Naive thymus-derived CD4-positive, alpha-beta T cell (primary cell): ENCODE measurements around the gene PLEKHO2. TPM values are rescaled to one million over a fixed set of nuclear protein-coding genes. Genes with fewer than 3 reads are reported as not detected.
A peak's percentile ranks its signal among the peaks of the same experiment; 100 is the strongest.

Experiments used
- ATAC-seq: fragments of 150-1000 bp; cut with Tn5 transposase; 2 replicates; pipeline ENCODE4 v1.10.0; 2021; ENCODE audit warnings: mild to moderate bottlenecking, moderate library complexity
- CTCF ChIA-PET: fragments of 350-600 bp; sonication (Branson Sonifier 250); formaldehyde crosslinking; loops from one replicate; lab custom pipeline; 2021; ENCODE audit warnings: antibody characterized with exemption; lab: Charles Lee
- POLR2A ChIA-PET: fragments of 350-600 bp; sonication (Branson Sonifier 250); formaldehyde crosslinking; loops from one replicate; lab custom pipeline; 2021; ENCODE audit warnings: antibody characterized with exemption, inconsistent platforms; lab: Charles Lee
- DNase-seq, 9 donors: peaks; one replicate each; pipeline versions ENCODE4 v3.0.0 to v3.0.0-alpha.2; 2020 to 2022; ENCODE audit warnings: mixed read lengths in 1 of 9
- H3K27ac ChIP-seq: one replicate; pipeline ENCODE4 v1.7.0; 2013; ENCODE audit warnings: mild to moderate bottlenecking, low read depth, low read length, moderate library complexity
- H3K27me3 ChIP-seq, 2 donors: one replicate each; pipeline ENCODE4 v1.7.0; 2013; ENCODE audit warnings: low read length in 2 of 2, mild to moderate bottlenecking in 2 of 2, moderate library complexity in 2 of 2; ENCODE audit not compliant: control insufficient read depth in 2 of 2, insufficient read depth in 2 of 2
- H3K36me3 ChIP-seq, 3 experiments: 1 replicate in 2 of 3; 2 replicates in 1 of 3; pipeline ENCODE4 v1.7.0; 2013; ENCODE audit warnings: low read length in 3 of 3, mild to moderate bottlenecking in 3 of 3, moderate library complexity in 1 of 3; ENCODE audit not compliant: insufficient read depth in 3 of 3, control insufficient read depth in 2 of 3
- H3K4me1 ChIP-seq, 2 donors: one replicate each; pipeline ENCODE4 v1.7.0; 2013; ENCODE audit warnings: low read length in 2 of 2, mild to moderate bottlenecking in 2 of 2, moderate library complexity in 1 of 2; ENCODE audit not compliant: control insufficient read depth in 2 of 2, insufficient read depth in 2 of 2
- H3K4me3 ChIP-seq: 2 replicates; pipeline ENCODE4 v1.7.0; 2013; ENCODE audit warnings: mild to moderate bottlenecking, low read length
- H3K9me3 ChIP-seq, 3 experiments: 1 replicate in 2 of 3; 2 replicates in 1 of 3; pipeline ENCODE4 v1.7.0; 2013; ENCODE audit warnings: low read length in 3 of 3; ENCODE audit not compliant: control insufficient read depth in 2 of 3
- H3K27ac Mint-ChIP-seq, 9 donors: one replicate each; pipeline ENCODE4 v1.8.0; 2020 to 2022; ENCODE audit warnings: mixed read lengths in 9 of 9, mild to moderate bottlenecking in 8 of 9, moderate library complexity in 5 of 9, inconsistent platforms in 2 of 9
- H3K27me3 Mint-ChIP-seq, 5 donors: one replicate each; pipeline ENCODE4 v1.8.0; 2021 to 2022; ENCODE audit warnings: mixed read lengths in 5 of 5, mild to moderate bottlenecking in 1 of 5
- H3K36me3 Mint-ChIP-seq, 5 donors: one replicate each; pipeline ENCODE4 v1.8.0; 2020 to 2022; ENCODE audit warnings: mixed read lengths in 5 of 5, mild to moderate bottlenecking in 3 of 5, inconsistent platforms in 1 of 5
- H3K4me1 Mint-ChIP-seq, 7 donors: one replicate each; pipeline ENCODE4 v1.8.0; 2020 to 2022; ENCODE audit warnings: mixed read lengths in 7 of 7, mild to moderate bottlenecking in 3 of 7, inconsistent platforms in 1 of 7
- H3K4me3 Mint-ChIP-seq, 10 donors: one replicate each; pipeline ENCODE4 v1.8.0; 2020 to 2022; ENCODE audit warnings: mild to moderate bottlenecking in 10 of 10, mixed read lengths in 10 of 10, moderate library complexity in 6 of 10, inconsistent platforms in 2 of 10
- H3K9me3 Mint-ChIP-seq, 11 donors: one replicate each; pipeline ENCODE4 v1.8.0; 2020 to 2022; ENCODE audit warnings: mixed read lengths in 11 of 11, mild to moderate bottlenecking in 4 of 11, inconsistent platforms in 1 of 11, moderate library complexity in 1 of 11
- intact Hi-C, 2 donors: fragments of 100-400 bp; cut with micrococcal nuclease; formaldehyde crosslinking; loops; one replicate each; pipeline ENCODE4 v1.15.1; 2023
- polyA plus RNA-seq, 2 donors: library from polyadenylated mRNA; unstranded; fragments of 300-500 nt; fragmentation: Illumina TruSeq; gene quantifications; one replicate each; pipeline ENCODE4 v1.2.3, GENCODE V29; 2021
- total RNA-seq, 6 experiments: library from RNA in 5 of 6; stranded (reverse) in 5 of 6; gene quantifications; 1 replicate in 5 of 6; 2 replicates in 1 of 6; pipeline ENCODE4 v1.2.3 and lab custom pipeline; 2021 to 2026

Gene PLEKHO2
- total and polyA plus RNA-seq, 7 experiments from 2014 or later, result 8.6 to 52.3 (median 14.0) TPM

DNA sequence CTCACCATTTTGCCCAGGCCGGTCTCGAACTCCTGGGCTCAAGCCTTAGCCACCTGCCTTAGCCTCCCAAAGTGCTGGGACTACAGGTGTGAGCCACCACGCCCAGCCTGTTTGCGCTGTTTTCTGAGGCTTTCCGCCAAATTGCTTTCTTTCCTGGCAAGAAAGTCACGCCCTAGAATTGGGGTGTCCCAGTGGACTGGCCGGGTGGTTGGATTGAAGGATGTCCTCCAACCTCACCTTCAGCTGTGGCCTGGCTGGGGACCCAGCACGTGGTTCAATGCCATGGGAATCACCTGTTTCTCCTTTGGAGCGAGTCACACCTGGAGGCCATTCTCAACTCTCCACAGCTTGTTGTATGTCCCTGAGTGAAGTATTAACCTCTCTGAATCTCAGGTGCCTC is 64.2 kb downstream of the PLEKHO2 start:
- peaks cover 17 to 21% of the 10 kb centered on the region in 2 donors for H3K4me1 ChIP-seq
- H3K4me1 Mint-ChIP-seq, result peaks cover 23 to 43% (median 38%) of the 10 kb centered on the region in 7 donors
- no peak overlapping the region for H3K27ac ChIP-seq
- ChIA-PET POLR2A (interaction anchor here (0.8 to 1.7 kb wide), 3 partner anchors 11 to 68 kb away, joined by 3 to 7 read pairs (median 5); no protein-coding TSS in a partner anchor), CTCF (interaction anchor here (0.6 to 10.0 kb wide), 7 partner anchors 49 to 720 kb away, joined by 3 to 110 read pairs (median 4); no protein-coding TSS in a partner anchor)
- peaks cover 0 to 9% (median 2%) of the 10 kb centered on the region in 5 donors for H3K36me3 Mint-ChIP-seq
- ATAC-seq (no peak), DNase-seq (no peak)
- no peak overlapping the region for H3K4me3 ChIP-seq
- peak overlapping the region in 2 of 9 donors; percentile 28 to 78 for H3K27ac Mint-ChIP-seq
- H3K9me3 ChIP-seq, result peaks cover 0 to 7% (median 2%) of the 10 kb centered on the region in 3 experiments
- peaks cover 0 to 9% (median 2%) of the 10 kb centered on the region in 11 donors for H3K9me3 Mint-ChIP-seq
- H3K27me3 ChIP-seq, result no peaks in the 10 kb centered on the region
- H3K27me3 Mint-ChIP-seq, result peaks cover 4 to 19% (median 10%) of the 10 kb centered on the region in 5 donors
- intact Hi-C loops, result loop anchor here (1.0 to 2.0 kb wide), 10 partner anchors 11 to 220 kb away; partner anchors contain the start of genes PIF1 (in 2 of the 2) and PLEKHO2 (in 1 of the 2)
- H3K36me3 ChIP-seq, result no peaks in the 10 kb centered on the region
- H3K4me3 Mint-ChIP-seq, result peak overlapping the region in 3 of 10 donors; percentile 21 to 72 (median 68)

DNA sequence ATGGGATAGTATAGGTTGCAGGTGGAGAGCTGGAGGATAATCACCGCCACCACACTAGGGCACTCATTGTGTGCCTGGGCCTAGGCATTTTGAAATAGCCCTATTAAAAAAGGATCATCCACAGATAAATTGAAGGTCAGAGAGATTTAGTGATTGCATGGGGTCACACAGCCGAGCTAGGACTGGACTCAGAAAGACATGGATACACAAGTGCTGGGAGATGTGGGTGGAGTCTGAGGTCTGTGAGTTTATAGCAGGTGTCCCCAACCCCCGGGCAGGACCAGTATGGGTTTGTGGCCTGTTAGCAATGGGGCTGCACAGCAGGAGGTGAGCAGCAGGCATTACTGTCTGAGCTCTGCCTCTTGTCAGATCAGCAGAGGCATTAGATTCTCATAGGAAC is 64.7 kb downstream of the PLEKHO2 start:
- ATAC-seq (no peak), DNase-seq (no peak)
- Histone ChIP-seq H3K36me3 (no peaks in the 10 kb centered on the region), H3K27me3 (no peaks in the 10 kb centered on the region), H3K4me1 (peaks cover 17 to 21% of the 10 kb centered on the region in 2 donors), H3K4me3 (no peak overlapping the region), H3K27ac (no peak overlapping the region), H3K9me3 (peaks cover 0 to 2% (median 0%) of the 10 kb centered on the region in 3 experiments)
- Mint-ChIP-seq H3K4me1 (peaks cover 23 to 47% (median 41%) of the 10 kb centered on the region in 7 donors), H3K9me3 (peaks cover 0 to 6% (median 0%) of the 10 kb centered on the region in 11 donors), H3K27ac (no peak overlapping the region), H3K4me3 (peak overlapping the region in 1 of 10 donors; percentile 10), H3K27me3 (peaks cover 8 to 24% (median 14%) of the 10 kb centered on the region in 5 donors), H3K36me3 (peaks cover 0 to 7% (median 0%) of the 10 kb centered on the region in 5 donors)
- POLR2A ChIA-PET, result interaction anchor here (0.8 to 1.7 kb wide), 3 partner anchors 11 to 69 kb away, joined by 3 to 7 read pairs (median 5); no protein-coding TSS in a partner anchor
- CTCF ChIA-PET, result interaction anchor here (0.5 to 10.0 kb wide), 7 partner anchors 50 to 176 kb away, joined by 3 to 110 read pairs (median 4); no protein-coding TSS in a partner anchor
- intact Hi-C loops, result no loop called here

DNA sequence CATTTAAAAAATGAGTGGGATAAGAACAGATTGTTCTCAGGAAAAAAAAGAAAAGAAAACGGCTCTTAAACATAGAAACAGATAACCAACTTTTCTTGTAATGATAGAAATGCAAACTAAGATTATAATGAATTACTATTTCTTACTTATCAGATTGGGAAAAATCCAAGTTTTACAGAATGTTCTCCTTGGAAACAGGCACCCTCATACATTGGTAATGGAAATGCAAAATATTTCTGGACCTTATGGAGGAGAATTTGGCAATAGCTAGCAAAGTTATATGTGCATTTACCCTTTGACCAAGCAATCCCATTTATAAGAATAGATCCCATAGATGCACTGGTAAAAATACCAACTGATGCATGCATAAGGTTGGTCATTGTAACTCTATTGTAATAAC is 66.3 kb downstream of the PLEKHO2 start:
- Histone ChIP-seq H3K36me3 (no peaks in the 10 kb centered on the region), H3K27me3 (no peaks in the 10 kb centered on the region), H3K9me3 (no peaks in the 10 kb centered on the region), H3K27ac (no peak overlapping the region), H3K4me3 (no peak overlapping the region), H3K4me1 (peaks cover 4 to 7% of the 10 kb centered on the region in 2 donors)
- CTCF ChIA-PET, result interaction anchor here (0.7 to 10.0 kb wide), 2 partner anchors 13 to 178 kb away, joined by 3 to 110 read pairs; no protein-coding TSS in a partner anchor
- Mint-ChIP-seq H3K4me1 (peaks cover 13 to 38% (median 27%) of the 10 kb centered on the region in 7 donors), H3K36me3 (no peaks in the 10 kb centered on the region), H3K27me3 (peaks cover 8 to 26% (median 19%) of the 10 kb centered on the region in 5 donors), H3K9me3 (no peaks in the 10 kb centered on the region), H3K27ac (no peak overlapping the region), H3K4me3 (no peak overlapping the region)
- DNase-seq (no peak), ATAC-seq (no peak)
- POLR2A ChIA-PET, result no interaction called here
- intact Hi-C loops, result no loop called here

DNA sequence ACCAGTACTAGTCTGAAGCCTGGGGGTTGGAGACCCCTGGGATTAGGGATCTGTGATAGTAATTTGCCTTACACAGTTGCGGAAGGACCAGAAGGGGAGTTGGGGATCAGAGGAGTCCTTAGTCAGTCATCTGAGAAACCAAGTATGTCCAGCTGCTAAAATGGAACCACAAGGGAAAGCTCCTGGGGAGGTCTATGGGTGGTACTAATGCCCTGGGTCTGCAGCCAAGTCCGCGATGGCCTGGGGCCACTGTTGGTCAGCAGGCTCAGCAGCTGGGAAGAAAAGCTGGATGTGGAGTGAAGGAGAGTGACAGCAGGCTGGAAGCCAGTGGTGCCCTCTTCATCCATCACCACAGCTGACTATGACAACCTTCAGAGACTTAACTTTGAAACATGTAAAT is 67.8 kb downstream of the PLEKHO2 start:
- Mint-ChIP-seq H3K4me1 (peaks cover 8 to 25% (median 14%) of the 10 kb centered on the region in 7 donors), H3K4me3 (no peak overlapping the region), H3K27me3 (peaks cover 8 to 26% (median 19%) of the 10 kb centered on the region in 5 donors), H3K36me3 (no peaks in the 10 kb centered on the region), H3K27ac (no peak overlapping the region), H3K9me3 (no peaks in the 10 kb centered on the region)
- no peak for ATAC-seq
- H3K9me3 ChIP-seq, result no peaks in the 10 kb centered on the region
- no peak overlapping the region for H3K4me3 ChIP-seq
- H3K36me3 ChIP-seq, result no peaks in the 10 kb centered on the region
- no peaks in the 10 kb centered on the region for H3K27me3 ChIP-seq
- ChIA-PET POLR2A (interaction anchor here (0.6 kb wide), 1 partner anchor 187 kb away, joined by 3 read pairs; no protein-coding TSS in a partner anchor), CTCF (interaction anchor here (0.7 to 10.0 kb wide), 2 partner anchors 179 to 586 kb away, joined by 3 to 110 read pairs; no protein-coding TSS in a partner anchor)
- no peak for DNase-seq
- intact Hi-C loops, result no loop called here
- no peak overlapping the region for H3K27ac ChIP-seq
- peaks cover 4% of the 10 kb centered on the region in 2 donors for H3K4me1 ChIP-seq

DNA sequence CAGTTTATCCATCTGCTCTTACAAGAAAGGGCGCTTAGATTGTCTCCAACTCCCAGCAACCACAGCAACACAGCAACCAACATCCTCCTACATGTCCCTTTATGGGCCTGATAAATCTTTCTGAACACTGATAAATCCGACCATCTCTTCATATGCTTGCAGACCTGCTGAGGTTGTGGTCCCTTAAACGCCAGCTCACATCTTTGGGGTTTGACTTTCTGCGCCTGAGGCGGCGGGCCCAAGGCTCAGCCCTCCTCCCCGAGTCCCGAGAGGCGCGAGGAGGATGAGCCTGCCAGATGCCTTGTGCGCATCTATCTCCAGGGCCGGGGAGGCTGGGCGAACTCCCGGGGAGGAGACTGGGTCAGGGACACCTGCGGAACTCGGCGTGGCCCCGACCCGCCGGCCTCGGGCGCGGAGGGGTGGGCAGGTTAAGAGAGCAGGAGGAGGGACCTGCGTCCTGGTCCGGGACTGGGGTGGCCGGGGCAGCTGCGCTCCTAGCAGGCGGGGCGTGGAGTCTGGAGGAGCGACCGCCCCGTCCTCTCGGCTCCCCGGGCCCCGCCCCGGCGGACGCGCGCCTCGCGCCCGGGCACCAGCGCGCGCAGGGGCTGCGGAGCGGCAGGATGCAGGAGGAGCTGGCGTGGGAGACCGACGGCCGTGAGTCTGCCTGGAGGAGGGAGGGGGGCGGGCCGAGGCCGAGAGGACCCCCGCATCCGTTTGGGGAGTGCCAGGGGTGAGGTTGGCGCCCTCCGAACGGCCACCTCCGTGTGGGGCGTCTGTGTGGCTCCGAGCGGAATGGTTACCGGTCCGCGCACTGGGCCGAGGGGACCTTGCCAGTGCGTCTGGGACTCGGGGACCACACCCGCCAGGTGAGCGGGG is 69.8 kb downstream of the PLEKHO2 start, which contains the start of gene ANKDD1A:
ANKDD1A (plus strand) TSS at position 592 of the 876 bp plus-strand sequence; CDS start at position 621, 29 bp downstream.
- DNase-seq (peak in 6 of 9 donors; percentile 19 to 75 (median 28)), ATAC-seq (peak; percentile 72)
- no peaks in the 10 kb centered on the region for H3K9me3 Mint-ChIP-seq
- Histone ChIP-seq H3K4me3 (peak within 1 kb of the TSS; percentile 46), H3K9me3 (no peaks in the 10 kb centered on the region), H3K36me3 (no peaks in the 10 kb centered on the region), H3K4me1 (no peaks in the 10 kb centered on the region), H3K27ac (no peak within 1 kb of the TSS), H3K27me3 (no peaks in the 10 kb centered on the region)
- ChIA-PET CTCF (interaction anchor here (0.8 kb wide), 1 partner anchor 225 kb away, joined by 4 read pairs; no protein-coding TSS in a partner anchor), POLR2A (interaction anchor here (0.5 to 1.0 kb wide), 2 partner anchors 10 to 456 kb away, joined by 3 to 4 read pairs; no protein-coding TSS in a partner anchor)
- H3K27ac Mint-ChIP-seq, result peak within 1 kb of the TSS in 1 of 9 donors; percentile 18
- peak within 1 kb of the TSS; percentile 30 to 88 (median 74) for H3K4me3 Mint-ChIP-seq
- H3K36me3 Mint-ChIP-seq, result no peaks in the 10 kb centered on the region
- peaks cover 0 to 23% (median 6%) of the 10 kb centered on the region in 7 donors for H3K4me1 Mint-ChIP-seq
- intact Hi-C loops, result no loop called here
- peaks cover 8 to 26% (median 19%) of the 10 kb centered on the region in 5 donors for H3K27me3 Mint-ChIP-seq
